A673 (cell line): ENCODE results near the gene SPRYD4.

Experiments used
- CTCF ChIP-seq: fragments of 300-800, 200-600 bp; sonication (generic); conservative IDR thresholded peaks from 2 replicates; pipeline ENCODE4 v1.5.1; 2017; ENCODE audit warnings: low read depth, mild to moderate bottlenecking, antibody characterized with exemption, low read length, moderate library complexity, mixed read lengths
- EZH2 ChIP-seq: fragments of 200-600 bp; sonication (generic); IDR thresholded peaks from 2 replicates; pipeline ENCODE4 v1.6.1; 2017; ENCODE audit warnings: borderline replicate concordance, low read depth, mild to moderate bottlenecking, mixed read lengths, antibody characterized with exemption, low read length; ENCODE audit not compliant: poor library complexity, severe bottlenecking

- TF ChIP-seq CTCF (no peak), EZH2 (no peak)
These were observed 51.7 kb downstream of the SPRYD4 start for GRCh38 chr12:56520048-56520447.
